Inferior parietal cortex (tissue), 1 donor: ENCODE results near the gene BRWD1.

Experiments
- DNase-seq: peaks from one replicate; pipeline ENCODE4 v3.0.0-alpha.2; 2016; ENCODE audit errors: extremely low spot score

BRWD1 gene

GRCh38 chr21:39327727-39328126, 14.3 kb upstream of the BRWD1 start:
- DNase-seq = no peak

- DNase-seq = no peak
Measured at GRCh38 chr21:39326607-39327307, 13.3 kb upstream of the BRWD1 start.

- DNase-seq = no peak
Measured at GRCh38 chr21:39325458-39325857, 12.0 kb upstream of the BRWD1 start.

GRCh38 chr21:39321424-39321823, 8.0 kb upstream of the BRWD1 start:
- no peak for DNase-seq

- DNase-seq = no peak
Measured at GRCh38 chr21:39319814-39320332, 6.4 kb upstream of the BRWD1 start.

GRCh38 chr21:39319251-39319756, 5.9 kb upstream of the BRWD1 start:
- DNase-seq = no peak

GRCh38 chr21:39318091-39318959, 4.9 kb upstream of the BRWD1 start:
- no peak for DNase-seq

- DNase-seq = peak; percentile 47
Measured at GRCh38 chr21:39317134-39318090, 4.0 kb upstream of the BRWD1 start.

GRCh38 chr21:39316729-39317128, 3.3 kb upstream of the BRWD1 start:
- DNase-seq = no peak

- DNase-seq = no peak
Measured at GRCh38 chr21:39315603-39316445, 2.4 kb upstream of the BRWD1 start.

GRCh38 chr21:39314143-39315027, 953 bp upstream of the BRWD1 start:
- DNase-seq = peak; percentile 62

GRCh38 chr21:39313042-39313570, 326 bp downstream of the BRWD1 start:
- DNase-seq = no peak

- peak; percentile 95 for DNase-seq
Measured at GRCh38 chr21:39312112-39313041, 1.1 kb downstream of the BRWD1 start.

- DNase-seq = no peak
Measured at GRCh38 chr21:39311164-39311563, 2.3 kb downstream of the BRWD1 start.

- no peak for DNase-seq
Measured at GRCh38 chr21:39307466-39307865, 6.0 kb downstream of the BRWD1 start.

GRCh38 chr21:39300587-39300986, 12.8 kb downstream of the BRWD1 start:
- DNase-seq = no peak

GRCh38 chr21:39296891-39297290, 16.5 kb downstream of the BRWD1 start:
- no peak for DNase-seq

GRCh38 chr21:39288987-39289386, 24.4 kb downstream of the BRWD1 start:
- DNase-seq = no peak
